NOMO-1 treated with dmso at 0.1 percent for 144 hours (cell line): ENCODE data around the gene OR51B6.
"Not testable (repeated sequence)": the region's sequence is repeated elsewhere in the genome, so short reads cannot be mapped to it uniquely, and the experiment has no call there.

Source experiments
- DNase-seq: peaks from one replicate; lab custom pipeline; 2025; ENCODE audit not compliant: unreplicated experiment; lab: John Stamatoyannopoulos, UW

OR51B6 gene

GRCh38 chr11:5351208-5351607 lies at the start of gene OR51B6:
Gene OR51B6, plus strand, starts transcription at chr11:5351508. Its CDS starts 0 bp downstream, at chr11:5351508.
- DNase-seq: no peak

- DNase-seq: no peak
These were observed 49.5 kb upstream of the OR51B6 start, which contains the start of gene OR51B4 for GRCh38 chr11:5301846-5302245. Gene OR51B4, minus strand, starts transcription at chr11:5301946. Its CDS starts 0 bp downstream, at chr11:5301946.

GRCh38 chr11:5303626-5304025 lies 47.7 kb upstream of the OR51B6 start:
- no peak for DNase-seq

GRCh38 chr11:5304046-5304445 lies 47.3 kb upstream of the OR51B6 start:
- DNase-seq: no peak

GRCh38 chr11:5307256-5308019 lies 43.9 kb upstream of the OR51B6 start:
- DNase-seq: no peak

GRCh38 chr11:5310423-5310822 lies 40.9 kb upstream of the OR51B6 start:
- no peak for DNase-seq

GRCh38 chr11:5313326-5314023 lies 37.8 kb upstream of the OR51B6 start:
- not testable (repeated sequence) for DNase-seq

- DNase-seq: no peak
These were observed 34.0 kb upstream of the OR51B6 start for GRCh38 chr11:5317292-5317691.

GRCh38 chr11:5324197-5324596 lies 27.1 kb upstream of the OR51B6 start, which contains the start of gene OR51B2:
Gene OR51B2, minus strand, starts transcription at chr11:5324297. Its CDS starts 0 bp downstream, at chr11:5324297.
- DNase-seq: no peak

- DNase-seq: no peak
These were observed 16.1 kb upstream of the OR51B6 start for GRCh38 chr11:5335170-5335569.

- DNase-seq: no peak
These were observed 15.0 kb upstream of the OR51B6 start for GRCh38 chr11:5336331-5336730.

GRCh38 chr11:5337253-5337652 lies 14.1 kb upstream of the OR51B6 start:
- not testable (repeated sequence) for DNase-seq

GRCh38 chr11:5339771-5340322 lies 11.5 kb upstream of the OR51B6 start:
- no peak for DNase-seq

- no peak for DNase-seq
These were observed 7.6 kb upstream of the OR51B6 start, which contains the start of gene OR51B5 for GRCh38 chr11:5343474-5344335. Gene OR51B5, minus strand, starts transcription at chr11:5343524. Its CDS starts 0 bp downstream, at chr11:5343524.

- no peak for DNase-seq
These were observed 5.5 kb upstream of the OR51B6 start for GRCh38 chr11:5345831-5346230.

GRCh38 chr11:5348551-5349194 lies 2.6 kb upstream of the OR51B6 start:
- DNase-seq: no peak

- DNase-seq: no peak
These were observed 1.8 kb upstream of the OR51B6 start for GRCh38 chr11:5349550-5349949.

GRCh38 chr11:5356031-5356430 lies 4.7 kb downstream of the OR51B6 start:
- DNase-seq: not testable (repeated sequence)

GRCh38 chr11:5362017-5362625 lies 10.8 kb downstream of the OR51B6 start:
- DNase-seq: no peak

GRCh38 chr11:5363679-5364078 lies 12.4 kb downstream of the OR51B6 start:
- DNase-seq: no peak
